GM13977 (cell line): ENCODE measurements around the gene METAP1D.

Source experiments
- DNase-seq: peaks from one replicate; pipeline ENCODE4 v3.0.0; 2012; ENCODE audit warnings: low spot score
- CTCF ChIP-seq: IDR thresholded peaks from 2 replicates; pipeline ENCODE4 v1.5.1; 2012; ENCODE audit warnings: mild to moderate bottlenecking, control low read depth; ENCODE audit not compliant: insufficient read depth; ENCODE audit errors: extremely low read depth, missing control alignments
- in situ Hi-C: fragments of 300-500 bp; cut with MboI; formaldehyde crosslinking; loops from one replicate; pipeline ENCODE4 v1.12.0; 2022; ENCODE audit warnings: low sequenced_read_pairs, low pct_unique_long_range_greater_than_20kb, mixed read lengths, inconsistent platforms; ENCODE audit not compliant: unreplicated experiment

The METAP1D gene

GRCh38 chr2:172046866-172047565 is 47.3 kb downstream of the METAP1D start:
- in situ Hi-C loops = no loop called here
- no peak for DNase-seq
- no peak for TF ChIP-seq CTCF

GRCh38 chr2:172047566-172048507 is 48.1 kb downstream of the METAP1D start:
- in situ Hi-C loops = no loop called here
- no peak for TF ChIP-seq CTCF
- DNase-seq = no peak

GRCh38 chr2:172048508-172049503 is 49.1 kb downstream of the METAP1D start:
- in situ Hi-C loops = no loop called here
- DNase-seq = no peak
- no peak for TF ChIP-seq CTCF

- DNase-seq = no peak
- in situ Hi-C loops = no loop called here
- TF ChIP-seq CTCF = no peak
Measured at GRCh38 chr2:172049567-172050120, 49.9 kb downstream of the METAP1D start.

GRCh38 chr2:172050479-172051125 is 50.8 kb downstream of the METAP1D start:
- DNase-seq = no peak
- in situ Hi-C loops = no loop called here

More at GRCh38 chr2:172050479-172051125, 50.8 kb downstream of the METAP1D start:
- no peak for TF ChIP-seq CTCF
